ENCODE results near the gene ANKRD10. TPM values are rescaled to one million over a fixed set of nuclear protein-coding genes. Genes with fewer than 3 reads are reported as not detected.

The ANKRD10 gene
- total RNA-seq, 1 donor from 2014 or later = 139 TPM

- no peak for DNase-seq (ENCODE audit: low spot score)
Observed at GRCh38 chr13:110831437-110832204, 83.2 kb downstream of the ANKRD10 start.

- no peak for DNase-seq (ENCODE audit: low spot score)
Observed at GRCh38 chr13:110830800-110831371, 84.0 kb downstream of the ANKRD10 start.

- DNase-seq (ENCODE audit: low spot score) = no peak
Observed at GRCh38 chr13:110830331-110830730, 84.5 kb downstream of the ANKRD10 start.

- no peak for DNase-seq (ENCODE audit: low spot score)
Observed at GRCh38 chr13:110829486-110829885, 85.4 kb downstream of the ANKRD10 start.

- DNase-seq (ENCODE audit: low spot score) = no peak
Observed at GRCh38 chr13:110828705-110829104, 86.2 kb downstream of the ANKRD10 start.

Other genes starting within 250 kb of the ANKRD10 start
- 62.8 TPM for gene CARS2, start 209.0 kb downstream of the ANKRD10 start, total RNA-seq
- 18.6 TPM for gene ING1, start 201.4 kb downstream of the ANKRD10 start, total RNA-seq
- gene ARHGEF7, start 200.2 kb upstream of the ANKRD10 start, total RNA-seq = 70.7 TPM

Measured in mucosa of gallbladder (tissue), 1 donor.